Thoracic aorta (tissue), 2 donors: Measurements from ENCODE around the gene DLG1. TPM values are rescaled to one million over a fixed set of nuclear protein-coding genes. Genes with fewer than 3 reads are reported as not detected.

Experiments
- ATAC-seq: fragments of 150-250 bp; one replicate; pipeline ENCODE4 v1.8.0; 2017; ENCODE audit warnings: low read depth; ENCODE audit not compliant: insufficient number of reproducible peaks, low FRiP score
- DNase-seq: peaks from one replicate; pipeline ENCODE4 v3.0.0-alpha.2; 2020; ENCODE audit warnings: low spot score
- H3K27ac ChIP-seq, 2 donors: fragments of 200-600 bp; sonication (generic); 1 replicate in 1 of 2; 2 replicates in 1 of 2; pipeline ENCODE4 v1.5.1; 2016; ENCODE audit warnings: mild to moderate bottlenecking in 2 of 2, moderate library complexity in 2 of 2
- H3K27me3 ChIP-seq: fragments of 200-600 bp; sonication (generic); replicated peaks from 2 replicates; pipeline ENCODE4 v1.6.0; 2016; ENCODE audit warnings: mild to moderate bottlenecking; ENCODE audit not compliant: insufficient read depth
- H3K36me3 ChIP-seq: fragments of 200-600 bp; sonication (generic); one replicate; pipeline ENCODE4 v1.5.1; 2016
- H3K4me1 ChIP-seq, 2 donors: fragments of 200-600 bp; sonication (generic); 1 replicate in 1 of 2; 2 replicates in 1 of 2; pipeline versions ENCODE4 v1.5.1 to v1.6.0; 2016; ENCODE audit warnings: low read depth in 2 of 2, mild to moderate bottlenecking in 1 of 2; ENCODE audit not compliant: control insufficient read depth in 1 of 2
- H3K4me3 ChIP-seq: fragments of 200-600 bp; sonication (generic); 2 replicates; pipeline ENCODE4 v1.5.1; 2016; ENCODE audit warnings: mild to moderate bottlenecking
- H3K9me3 ChIP-seq: fragments of 200-600 bp; sonication (generic); 2 replicates; pipeline ENCODE4 v1.5.1; 2016
- CTCF ChIP-seq: fragments of 200-600 bp; sonication (generic); IDR thresholded peaks from one replicate; pipeline ENCODE4 v1.5.1; 2019; ENCODE audit warnings: antibody characterized with exemption
- total RNA-seq, 2 donors: library from RNA; depleted of rRNA; stranded (reverse); fragments of >200 nt; gene quantifications; one replicate each; pipeline versions ENCODE4 v1.1.0 to v1.2.3, GENCODE V29; 2016

Gene DLG1
- total RNA-seq, 2 donors from 2014 or later, result 46.4 to 67.8 TPM

GRCh38 chr3:197260491-197261163, 37.8 kb downstream of the DLG1 start:
- no peak for TF ChIP-seq CTCF
- H3K27me3 ChIP-seq, result no peaks in the 10 kb centered on the region
- H3K4me3 ChIP-seq, result no peak overlapping the region
- H3K4me1 ChIP-seq, result peaks cover 0 to 9% of the 10 kb centered on the region in 2 donors
- H3K9me3 ChIP-seq, result no peaks in the 10 kb centered on the region
- no peak for ATAC-seq
- H3K36me3 ChIP-seq, result peaks cover 3% of the 10 kb centered on the region
- H3K27ac ChIP-seq, result no peak overlapping the region
- no peak for DNase-seq

- TF ChIP-seq CTCF, result no peak
- Histone ChIP-seq H3K27me3 (no peaks in the 10 kb centered on the region), H3K27ac (no peak overlapping the region), H3K36me3 (peaks cover 3% of the 10 kb centered on the region), H3K4me3 (no peak overlapping the region), H3K9me3 (no peaks in the 10 kb centered on the region), H3K4me1 (peaks cover 0 to 9% of the 10 kb centered on the region in 2 donors)
- ATAC-seq (no peak), DNase-seq (no peak)
Measured at GRCh38 chr3:197259096-197259495, 39.3 kb downstream of the DLG1 start.

- DNase-seq, result no peak
- H3K27me3 ChIP-seq, result no peaks in the 10 kb centered on the region
- no peak for ATAC-seq
- H3K9me3 ChIP-seq, result no peaks in the 10 kb centered on the region
- no peak for TF ChIP-seq CTCF
- no peak overlapping the region for H3K4me3 ChIP-seq
- H3K4me1 ChIP-seq, result peaks cover 0 to 9% of the 10 kb centered on the region in 2 donors
- no peak overlapping the region for H3K27ac ChIP-seq
- H3K36me3 ChIP-seq, result no peaks in the 10 kb centered on the region
Measured at GRCh38 chr3:197258168-197258755, 40.1 kb downstream of the DLG1 start.

GRCh38 chr3:197257711-197258110, 40.7 kb downstream of the DLG1 start:
- TF ChIP-seq CTCF, result no peak
- Histone ChIP-seq H3K27ac (no peak overlapping the region), H3K4me1 (peaks cover 0 to 9% of the 10 kb centered on the region in 2 donors), H3K36me3 (no peaks in the 10 kb centered on the region), H3K4me3 (no peak overlapping the region), H3K27me3 (no peaks in the 10 kb centered on the region), H3K9me3 (no peaks in the 10 kb centered on the region)
- DNase-seq, result no peak
- ATAC-seq, result no peak

- ATAC-seq (no peak), DNase-seq (no peak)
- H3K4me1 ChIP-seq, result peaks cover 0 to 9% of the 10 kb centered on the region in 2 donors
- H3K36me3 ChIP-seq, result no peaks in the 10 kb centered on the region
- no peak overlapping the region for H3K27ac ChIP-seq
- no peaks in the 10 kb centered on the region for H3K9me3 ChIP-seq
- peak; percentile 66 for TF ChIP-seq CTCF
- no peaks in the 10 kb centered on the region for H3K27me3 ChIP-seq
- no peak overlapping the region for H3K4me3 ChIP-seq
Measured at GRCh38 chr3:197256836-197257444, 41.5 kb downstream of the DLG1 start.
